H1 (cell line): ENCODE measurements around the gene GIPC2. TPM values are rescaled to one million over a fixed set of nuclear protein-coding genes. Genes with fewer than 3 reads are reported as not detected.

Source experiments
- CEBPB ChIP-seq: IDR thresholded peaks from 2 replicates; pipeline ENCODE4 v1.6.1; 2012; ENCODE audit warnings: low read depth, low read length
- GTF2F1 ChIP-seq: IDR thresholded peaks from 2 replicates; pipeline ENCODE4 v1.6.1; 2012; ENCODE audit warnings: low read depth, low read length, improper control_type of control experiment, borderline replicate concordance
- POLR2A ChIP-seq, 2 experiments: IDR thresholded peaks; 1 replicate in 1 of 2; 2 replicates in 1 of 2; pipeline ENCODE4 v1.6.1; 2011; ENCODE audit warnings: low read depth in 2 of 2, low read length in 2 of 2, mild to moderate bottlenecking in 2 of 2; ENCODE audit errors: control extremely low read depth in 1 of 2
- SRF ChIP-seq: IDR thresholded peaks from 2 replicates; pipeline ENCODE4 v1.6.1; 2011; ENCODE audit warnings: mild to moderate bottlenecking, low read depth, low read length, moderate library complexity
- TAF1 ChIP-seq: IDR thresholded peaks from 2 replicates; pipeline ENCODE4 v1.6.1; 2011; ENCODE audit warnings: mild to moderate bottlenecking, low read depth, low read length
- polyA plus RNA-seq, 7 experiments: library from polyadenylated mRNA; depleted of rRNA in 3 of 7; stranded (reverse) in 5 of 7; unstranded in 2 of 7; fragments of >200 nt in 5 of 7; fragments of 200-250 nt in 2 of 7; gene quantifications; 1 replicate in 5 of 7; 2 replicates in 1 of 7; 4 replicates in 1 of 7; pipeline versions ENCODE4 v1.2.1 to v1.2.3, GENCODE V29; 2011 to 2013; ENCODE audit warnings: missing spikeins in 2 of 7, mixed read lengths in 2 of 7
- total RNA-seq: library from RNA; stranded (reverse); fragmentation: NEBNext Ultra II Directional; extraction: Animal tissue kit (Norgen Biotek cat#: 25700); gene quantifications from 2 replicates; pipeline ENCODE4 v1.2.1, GENCODE V29; 2021

The GIPC2 gene
- total and polyA plus RNA-seq, 2 of the 8 experiments (the other 6 are each of a cell fraction or from before 2014, with no cell fraction given), result 0.29 to 0.69 TPM

DNA sequence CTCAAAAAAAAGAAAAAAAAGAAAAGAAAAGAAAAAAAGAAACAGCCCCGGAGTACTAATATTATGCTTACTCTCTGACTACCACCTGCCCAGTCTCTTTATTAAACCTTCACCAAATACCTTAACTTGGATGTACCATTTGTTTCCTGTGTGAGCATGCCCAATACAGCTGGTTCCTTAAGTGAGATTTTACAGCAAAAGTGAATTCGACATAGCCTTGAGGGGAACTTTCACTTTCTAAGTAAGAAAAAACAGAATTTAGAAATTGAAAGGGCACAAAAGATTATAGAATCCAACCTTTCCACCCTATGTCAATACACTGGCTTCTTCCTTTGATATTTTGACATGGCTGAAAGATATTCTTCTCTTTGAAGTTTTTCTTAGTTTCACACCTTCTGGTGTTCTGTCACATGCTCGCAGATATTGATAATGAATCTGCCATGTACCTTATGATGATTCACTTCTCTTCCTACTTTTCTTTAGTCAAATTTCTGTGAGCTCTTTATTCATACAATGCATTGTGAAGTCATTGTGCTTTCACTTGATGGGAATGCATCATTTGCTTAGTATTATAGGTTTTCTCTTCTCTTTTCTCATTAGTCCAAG, 5.2 kb upstream of the GIPC2 start (continued):
- TF ChIP-seq CEBPB, result no peak
- TF ChIP-seq SRF, result no peak
- TF ChIP-seq POLR2A (IDR thresholded peaks at IDR 0.05; ENCODE audit: control extremely low read depth in 1 of 2, low read depth in 2 of 2, low read length in 2 of 2), result no peak
- TF ChIP-seq TAF1, result no peak
- TF ChIP-seq GTF2F1, result no peak
